ENCODE results near the gene FKBP6.

DNA sequence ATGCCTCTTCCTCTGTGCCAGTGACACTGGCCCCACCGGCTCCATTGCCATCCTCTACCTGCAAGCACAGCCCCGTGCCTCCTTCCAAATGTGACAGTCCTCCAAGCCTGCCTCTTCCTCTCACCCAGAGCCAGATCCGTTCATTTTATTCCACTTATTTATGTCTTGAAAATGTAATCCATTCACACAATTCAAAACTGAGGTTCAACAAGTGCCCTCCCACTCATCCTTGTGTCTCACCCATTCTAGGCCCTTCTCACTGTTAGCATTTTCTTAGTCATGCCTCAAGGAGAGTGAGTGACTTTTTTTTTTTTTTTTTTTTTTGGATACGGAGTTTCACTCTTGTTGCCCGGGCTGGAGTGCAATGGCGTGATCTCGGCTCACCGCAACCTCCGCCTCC lies 41.7 kb downstream of the FKBP6 start:
- TF ChIP-seq POLR2AphosphoS5 (IDR thresholded peaks at IDR 0.05; ENCODE audit: low read depth, low read length) (no peak), SIN3A (IDR thresholded peaks at IDR 0.05; ENCODE audit: borderline replicate concordance, insufficient read depth, low read length) (no peak), FOXP2 (optimal IDR thresholded peaks at IDR 0.05; ENCODE audit: borderline replicate concordance, extremely low read depth, extremely low read length, insufficient read depth) (no peak)
- TF ChIP-seq, protein P1, sequence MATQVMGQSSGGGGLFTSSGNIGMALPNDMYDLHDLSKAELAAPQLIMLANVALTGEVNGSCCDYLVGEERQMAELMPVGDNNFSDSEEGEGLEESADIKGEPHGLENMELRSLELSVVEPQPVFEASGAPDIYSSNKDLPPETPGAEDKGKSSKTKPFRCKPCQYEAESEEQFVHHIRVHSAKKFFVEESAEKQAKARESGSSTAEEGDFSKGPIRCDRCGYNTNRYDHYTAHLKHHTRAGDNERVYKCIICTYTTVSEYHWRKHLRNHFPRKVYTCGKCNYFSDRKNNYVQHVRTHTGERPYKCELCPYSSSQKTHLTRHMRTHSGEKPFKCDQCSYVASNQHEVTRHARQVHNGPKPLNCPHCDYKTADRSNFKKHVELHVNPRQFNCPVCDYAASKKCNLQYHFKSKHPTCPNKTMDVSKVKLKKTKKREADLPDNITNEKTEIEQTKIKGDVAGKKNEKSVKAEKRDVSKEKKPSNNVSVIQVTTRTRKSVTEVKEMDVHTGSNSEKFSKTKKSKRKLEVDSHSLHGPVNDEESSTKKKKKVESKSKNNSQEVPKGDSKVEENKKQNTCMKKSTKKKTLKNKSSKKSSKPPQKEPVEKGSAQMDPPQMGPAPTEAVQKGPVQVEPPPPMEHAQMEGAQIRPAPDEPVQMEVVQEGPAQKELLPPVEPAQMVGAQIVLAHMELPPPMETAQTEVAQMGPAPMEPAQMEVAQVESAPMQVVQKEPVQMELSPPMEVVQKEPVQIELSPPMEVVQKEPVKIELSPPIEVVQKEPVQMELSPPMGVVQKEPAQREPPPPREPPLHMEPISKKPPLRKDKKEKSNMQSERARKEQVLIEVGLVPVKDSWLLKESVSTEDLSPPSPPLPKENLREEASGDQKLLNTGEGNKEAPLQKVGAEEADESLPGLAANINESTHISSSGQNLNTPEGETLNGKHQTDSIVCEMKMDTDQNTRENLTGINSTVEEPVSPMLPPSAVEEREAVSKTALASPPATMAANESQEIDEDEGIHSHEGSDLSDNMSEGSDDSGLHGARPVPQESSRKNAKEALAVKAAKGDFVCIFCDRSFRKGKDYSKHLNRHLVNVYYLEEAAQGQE (IDR thresholded peaks at IDR 0.05; ENCODE audit: insufficient read depth in 1 of 2, low read depth in 2 of 2, low read length in 2 of 2): no peak
